A549 (cell line): ENCODE results near the gene IDH3G. TPM values are rescaled to one million over a fixed set of nuclear protein-coding genes. Genes with fewer than 3 reads are reported as not detected.

Experiments used
- ATAC-seq, 2 experiments: fragments of 200-7000 bp in 1 of 2; fragments of >200 bp in 1 of 2; cut with Nextera tagmentation in 1 of 2; cut with Tn5 transposase in 1 of 2; 3 replicates each; pipeline versions ENCODE4 v1.8.0 to v1.9.1; 2018 to 2020; ENCODE audit warnings: mild to moderate bottlenecking in 1 of 2, moderate library complexity in 1 of 2
- CTCF ChIA-PET: fragments of 300-600 bp; sonication (Branson Sonifier 250); formaldehyde crosslinking; extraction: SDS; loops from one replicate; lab custom pipeline; 2021; ENCODE audit warnings: antibody characterized with exemption, inconsistent platforms; lab: Yijun Ruan, JAX
- POLR2A ChIA-PET: fragments of 350-600 bp; formaldehyde crosslinking; extraction: SDS; loops from one replicate; lab custom pipeline; 2021; ENCODE audit warnings: antibody characterized with exemption, inconsistent platforms; lab: Yijun Ruan, JAX
- DNase-seq, 2 experiments: peaks; one replicate each; pipeline versions ENCODE4 v3.0.0 to v3.0.0-alpha.2; 2011 to 2016; ENCODE audit warnings: low read depth in 1 of 2, low spot score in 1 of 2
- FAIRE-seq: peaks from 2 replicates; lab custom pipeline; 2011; peaks lifted over from hg19 to GRCh38; lab: Jason Lieb, UNC
- H3K27ac ChIP-seq, 2 experiments: fragments of >200 bp; sonication (Bioruptor Twin); formaldehyde crosslinking; 3 replicates each; pipeline ENCODE4 v1.5.1; 2016 to 2017
- H3K4me1 ChIP-seq: fragments of >200 bp; sonication (Bioruptor Twin); formaldehyde crosslinking; 3 replicates; pipeline ENCODE4 v1.6.1; 2016
- H3K4me2 ChIP-seq: fragments of >200 bp; sonication (Bioruptor Twin); formaldehyde crosslinking; 3 replicates; pipeline ENCODE4 v1.6.1; 2016
- H3K4me3 ChIP-seq: fragments of >200 bp; sonication (Bioruptor Twin); formaldehyde crosslinking; 3 replicates; pipeline ENCODE4 v1.5.1; 2016
- H3K9me3 ChIP-seq: fragments of >200 bp; sonication (Bioruptor Twin); formaldehyde crosslinking; 3 replicates; pipeline ENCODE4 v1.6.1; 2016
- ATOH8 ChIP-seq: fragments of 250-450 bp; sonication (Bioruptor Pico); IDR thresholded peaks from 2 replicates; pipeline ENCODE4 v1.5.0; 2020; ENCODE audit warnings: low read depth, mild to moderate bottlenecking, moderate library complexity
- BCL3 ChIP-seq: fragments of >200 bp; sonication (Bioruptor Twin); formaldehyde crosslinking; IDR thresholded peaks from 3 replicates; pipeline ENCODE4 v1.6.1; 2016
- BHLHE40 ChIP-seq: IDR thresholded peaks from 2 replicates; pipeline ENCODE4 v1.6.1; 2012; ENCODE audit warnings: low read depth, low read length, inconsistent platforms
- CTCF ChIP-seq: fragments of >200 bp; sonication (Bioruptor Twin); formaldehyde crosslinking; IDR thresholded peaks from 3 replicates; pipeline ENCODE4 v1.5.1; 2016
- E2F6 ChIP-seq: IDR thresholded peaks from 2 replicates; pipeline ENCODE4 v1.6.1; 2012; ENCODE audit warnings: low read depth, borderline replicate concordance
- EHF ChIP-seq: fragments of 250-450 bp; sonication (Bioruptor Pico); IDR thresholded peaks from 2 replicates; pipeline ENCODE4 v1.5.0; 2020; ENCODE audit warnings: mild to moderate bottlenecking
- FOSB ChIP-seq: fragments of 250-450 bp; sonication (Bioruptor Pico); IDR thresholded peaks from 2 replicates; pipeline ENCODE4 v1.5.0; 2020; ENCODE audit warnings: mild to moderate bottlenecking, moderate library complexity
- FOSL2 ChIP-seq, 2 experiments: fragments of 450-650 bp in 1 of 2; fragments of >200 bp in 1 of 2; sonication (Bioruptor Twin) in 1 of 2; formaldehyde crosslinking; IDR thresholded peaks; 2 replicates each; pipeline versions ENCODE4 v1.5.0 to v1.6.1; 2016 to 2020; ENCODE audit warnings: mild to moderate bottlenecking in 1 of 2, moderate library complexity in 1 of 2
- GATA3 ChIP-seq: IDR thresholded peaks from 2 replicates; pipeline ENCODE4 v1.6.1; 2012; ENCODE audit warnings: borderline replicate concordance
- HDAC2 ChIP-seq: fragments of 200-600 bp; sonication (generic); IDR thresholded peaks from 2 replicates; pipeline ENCODE4 v1.6.1; 2016
- HOXA7 ChIP-seq: fragments of 250-450 bp; sonication (Bioruptor Pico); IDR thresholded peaks from 2 replicates; pipeline ENCODE4 v1.5.0; 2020; ENCODE audit warnings: mild to moderate bottlenecking, moderate library complexity
- POLR2AphosphoS2 ChIP-seq: conservative IDR thresholded peaks from 2 replicates; pipeline ENCODE4 v1.6.1; 2012; ENCODE audit warnings: low read length, improper control_type of control experiment, inconsistent platforms
- REST ChIP-seq: fragments of 200-600 bp; sonication (generic); IDR thresholded peaks from 2 replicates; pipeline ENCODE4 v1.6.1; 2016; ENCODE audit warnings: antibody characterized with exemption, mild to moderate bottlenecking, moderate library complexity
- RFX5 ChIP-seq: fragments of 450-650 bp; IDR thresholded peaks from 2 replicates; pipeline ENCODE4 v1.7.1; 2014; ENCODE audit warnings: antibody characterized with exemption, mild to moderate bottlenecking, moderate library complexity
- TFCP2L1 ChIP-seq: fragments of 250-450 bp; sonication (Bioruptor Pico); IDR thresholded peaks from 2 replicates; pipeline ENCODE4 v1.5.0; 2021; ENCODE audit warnings: mild to moderate bottlenecking
- ZNF302 ChIP-seq: fragments of 250-450 bp; sonication (Bioruptor Pico); IDR thresholded peaks from 2 replicates; pipeline ENCODE4 v1.9.0; 2021; ENCODE audit warnings: inconsistent platforms, mild to moderate bottlenecking, moderate library complexity
- WGBS: methylation state at CpG from one replicate; pipeline ENCODE4 v1.1.6; 2017; ENCODE audit errors: missing lambda C conversion rate; 5-methylcytosine and 5-hydroxymethylcytosine counted together
- polyA plus RNA-seq, 4 experiments: library from polyadenylated mRNA; depleted of rRNA in 3 of 4; stranded (reverse); fragments of >200 nt; fragmentation: RNase III in 1 of 4; extraction: RNeasy Plus Mini Kit Qiagen cat#74134 plus additional on column Dnase treatment in 1 of 4; gene quantifications; 2 replicates in 3 of 4; 3 replicates in 1 of 4; pipeline ENCODE4 v1.2.3, GENCODE V29; 2011 to 2017

IDH3G gene
- polyA plus RNA-seq, 2 of the 4 experiments (the other 2 are of a cell fraction): 45.6 to 58.5 TPM

GRCh38 chrX:153766871-153767673 is 27.1 kb downstream of the IDH3G start:
- WGBS: 93% methylated on average over 10 of the region's 56 CpGs
- no peaks in the 10 kb centered on the region for H3K9me3 ChIP-seq
- CTCF ChIA-PET: interaction anchor here (0.6 to 3.4 kb wide), 7 partner anchors 13 to 187 kb away, joined by 3 to 17 read pairs (median 5); no protein-coding TSS in a partner anchor
- H3K4me1 ChIP-seq: peaks cover 16% of the 10 kb centered on the region; the same call in 2 of the 3 replicates
- no peak for ATAC-seq
- TF ChIP-seq REST (no peak), BCL3 (no peak), EHF (CRISPR knock-in tag) (no peak), ZNF302 (no peak), FOSB (no peak), HOXA7 (CRISPR knock-in tag) (no peak), CTCF (no peak), ATOH8 (no peak), E2F6 (no peak), HDAC2 (no peak), TFCP2L1 (CRISPR knock-in tag) (no peak), POLR2AphosphoS2 (no peak), RFX5 (no peak), GATA3 (no peak)
- TF ChIP-seq, all 56 proteins: peak for 0
- DNase-seq (no peak), FAIRE-seq (no peak)
- Histone ChIP-seq H3K27ac (peak overlapping the region in 1 of 2 experiments; percentile 25; a peak in 1 of 6 replicates), H3K4me2 (no peak overlapping the region), H3K4me3 (no peak overlapping the region)
- POLR2A ChIA-PET: interaction anchor here (0.9 to 1.2 kb wide), 3 partner anchors 16 to 117 kb away, joined by 3 read pairs; partner anchors contain the start of gene SSR4

GRCh38 chrX:153766098-153766817 is 27.9 kb downstream of the IDH3G start:
- ATAC-seq (peak; percentile 39 to 51; a peak in 5 of 6 replicates), DNase-seq (peak in 1 of 2 experiments; percentile 30), FAIRE-seq (no peak)
- peak overlapping the region; percentile 54 for H3K4me2 ChIP-seq
- POLR2A ChIA-PET: interaction anchor here (0.9 to 1.2 kb wide), 4 partner anchors 17 to 162 kb away, joined by 3 to 4 read pairs (median 3); partner anchors contain the start of gene SSR4
- CTCF ChIA-PET: interaction anchor here (1.1 to 4.3 kb wide), 5 partner anchors 16 to 188 kb away, joined by 4 to 17 read pairs (median 7); no protein-coding TSS in a partner anchor
- H3K4me1 ChIP-seq: peaks cover 16% of the 10 kb centered on the region; the same call in 2 of the 3 replicates
- no peak overlapping the region for H3K4me3 ChIP-seq
- peak overlapping the region; percentile 24 to 80; a peak in 4 of 6 replicates for H3K27ac ChIP-seq
- no peak for TF ChIP-seq FOSL2 (IDR thresholded peaks at IDR 0.05)
- TF ChIP-seq FOSL2 (CRISPR knock-in tag; IDR thresholded peaks at IDR 0.05): peak; percentile 21; the same call in 1 of the 2 replicates
- TF ChIP-seq BHLHE40: no peak
- WGBS: 50% methylated on average over 17 of the region's 21 CpGs
- H3K9me3 ChIP-seq: no peaks in the 10 kb centered on the region
